Measurements from ENCODE around the gene ARHGAP12.

The ARHGAP12 gene

GRCh38 chr10:31873724-31874123 lies 54.9 kb downstream of the ARHGAP12 start:
- DNase-seq = no peak

DNA sequence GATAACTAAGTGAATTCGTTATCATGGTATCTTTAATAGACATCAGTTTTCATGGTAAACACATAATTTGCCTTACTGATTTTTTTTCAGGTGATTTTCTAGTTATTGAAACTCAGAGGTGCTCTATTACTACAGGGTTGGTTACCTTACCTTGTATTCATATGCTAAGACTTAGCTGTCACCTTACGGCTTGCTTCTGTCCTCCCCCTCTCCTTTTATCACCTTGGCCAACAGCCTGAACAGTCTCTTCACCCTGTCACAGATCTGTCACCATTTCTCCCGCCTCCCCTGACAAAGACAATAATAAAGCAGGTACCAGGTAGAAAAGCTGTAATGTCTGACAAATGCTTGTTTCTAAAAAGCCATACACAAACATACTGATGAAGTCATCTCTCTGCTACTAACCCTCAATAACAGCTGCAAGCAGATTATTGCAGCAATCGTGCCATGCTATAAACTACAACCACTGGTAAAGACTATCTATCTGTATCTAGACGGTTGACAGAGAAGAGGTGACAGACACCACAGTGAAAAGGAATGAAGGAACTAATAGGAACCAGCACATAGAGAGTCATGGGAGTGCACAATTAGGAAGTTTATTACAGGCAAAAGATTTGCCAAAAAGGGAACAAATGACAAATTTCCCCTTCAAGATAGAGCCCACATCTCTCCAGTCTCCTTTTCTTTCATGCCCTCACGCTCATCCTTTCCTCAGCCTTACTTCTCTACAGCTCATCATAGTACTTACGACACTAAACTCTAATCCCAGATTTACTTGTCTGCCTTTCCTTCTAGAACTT lies 57.2 kb downstream of the ARHGAP12 start:
- DNase-seq = no peak

- DNase-seq = no peak
Measured at GRCh38 chr10:31867646-31868045, 61.0 kb downstream of the ARHGAP12 start.

- no peak for DNase-seq
Measured at GRCh38 chr10:31866118-31866670, 62.4 kb downstream of the ARHGAP12 start.

DNA sequence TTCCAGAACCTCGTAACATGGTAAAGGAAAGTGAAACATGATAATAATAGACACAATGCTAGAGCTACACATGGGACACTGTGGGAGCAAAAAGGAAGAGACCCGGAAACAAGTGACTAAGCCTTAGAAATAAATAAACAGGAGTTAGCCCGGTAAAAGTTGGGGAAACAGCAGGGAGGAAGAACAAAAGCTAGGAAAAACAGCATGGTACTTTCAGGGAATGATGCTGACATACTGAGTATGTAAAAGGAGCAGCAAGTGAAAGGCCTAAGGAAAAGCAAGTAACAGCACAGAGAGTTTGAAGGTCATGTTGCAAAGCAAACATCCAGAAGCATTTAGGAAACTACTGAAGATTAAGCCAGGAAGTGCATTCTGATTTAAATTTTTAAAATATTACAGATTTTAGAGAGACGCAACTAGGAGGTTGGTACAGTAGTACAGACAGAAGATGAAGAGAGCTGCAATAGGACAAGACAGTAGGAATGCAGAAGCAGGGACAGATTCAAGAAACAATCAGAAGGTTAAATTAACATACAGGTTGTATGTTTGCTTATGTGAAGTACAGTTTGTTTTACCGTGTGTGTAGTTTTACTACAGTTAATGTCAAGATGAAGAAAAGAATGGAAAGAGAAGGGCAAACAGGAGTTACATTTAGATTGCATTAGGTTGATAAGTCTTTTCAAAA lies 63.7 kb downstream of the ARHGAP12 start:
- no peak for DNase-seq

DNA sequence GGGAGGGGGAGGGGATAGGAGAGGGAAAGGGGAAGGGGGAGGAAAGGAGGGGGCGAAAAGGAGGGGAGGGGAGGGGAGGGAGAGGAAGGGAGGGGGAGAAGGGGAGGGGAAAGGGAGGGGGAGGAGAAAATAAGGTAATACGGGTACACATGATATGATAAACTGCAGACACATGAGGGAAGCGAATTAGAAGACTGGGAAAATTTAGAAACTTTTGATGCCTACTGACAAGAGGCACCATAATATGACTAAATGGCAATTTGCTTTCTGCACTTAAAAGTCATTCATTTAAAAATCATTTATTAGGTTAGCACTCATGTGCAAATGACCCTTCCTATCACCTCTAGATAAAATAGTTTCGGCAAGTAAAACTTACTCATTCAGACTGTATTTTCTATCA lies 73.6 kb downstream of the ARHGAP12 start:
- no peak for DNase-seq

DNA sequence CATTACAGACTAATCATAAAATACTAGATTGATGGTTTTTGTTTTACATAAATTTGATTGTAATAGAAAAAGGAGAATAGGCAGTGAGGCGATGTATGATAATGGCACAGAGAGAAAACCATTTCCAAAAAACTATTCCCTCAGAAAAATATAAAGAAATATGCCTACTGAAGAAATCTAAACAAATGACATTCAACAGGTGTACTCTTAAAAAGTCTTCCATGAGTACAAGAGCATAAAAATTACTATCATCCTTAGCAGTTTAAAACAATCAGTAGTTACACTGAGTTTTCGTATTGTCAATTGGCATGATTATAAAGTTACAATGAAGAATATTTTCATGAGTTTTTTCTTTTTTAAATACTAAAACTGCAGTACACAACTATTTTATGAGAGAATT lies 75.0 kb downstream of the ARHGAP12 start:
- DNase-seq = no peak

GRCh38 chr10:31851216-31851615 lies 77.4 kb downstream of the ARHGAP12 start:
- no peak for DNase-seq

DNA sequence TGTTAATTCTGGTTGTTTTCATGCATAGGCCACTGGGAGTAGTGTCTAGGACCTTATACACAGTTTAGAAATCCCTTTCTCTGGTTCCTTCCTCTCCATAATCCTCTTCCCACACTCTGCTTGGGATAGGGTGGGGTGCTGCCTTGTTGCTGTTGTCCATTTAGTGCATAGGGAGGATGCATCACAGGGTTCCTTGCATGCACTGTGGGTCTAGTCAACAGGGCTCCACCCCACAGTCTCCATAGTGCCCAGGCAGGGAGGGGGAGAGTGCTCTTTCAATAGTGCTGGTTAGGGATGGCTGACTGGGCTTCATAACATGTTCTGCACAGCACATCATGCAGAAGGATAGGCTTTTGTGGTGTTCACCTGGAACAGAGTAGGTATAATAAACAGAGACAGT lies 81.1 kb downstream of the ARHGAP12 start:
- DNase-seq = no peak

DNA sequence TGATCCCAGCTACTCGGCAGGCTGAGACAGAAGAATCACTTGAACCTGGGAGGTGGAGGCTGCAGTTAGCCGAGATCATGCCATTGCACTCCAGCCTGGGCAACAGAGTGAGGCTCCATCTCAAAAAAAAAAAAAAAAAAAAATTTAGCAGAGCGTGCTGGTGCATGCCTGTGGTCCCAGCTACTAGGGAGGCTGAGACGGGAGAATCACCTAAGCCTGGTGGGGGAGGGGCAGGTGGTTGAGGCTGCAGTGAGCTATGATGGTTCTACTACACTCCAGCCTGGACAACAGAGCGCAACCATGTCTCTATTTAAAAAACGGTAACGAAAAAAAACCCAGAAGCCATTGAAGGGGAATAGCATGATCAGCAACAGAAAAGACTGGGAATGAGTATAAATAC lies 89.9 kb downstream of the ARHGAP12 start:
- DNase-seq = no peak

- DNase-seq = no peak
Measured at GRCh38 chr10:31838065-31838464, 90.6 kb downstream of the ARHGAP12 start.

DNA sequence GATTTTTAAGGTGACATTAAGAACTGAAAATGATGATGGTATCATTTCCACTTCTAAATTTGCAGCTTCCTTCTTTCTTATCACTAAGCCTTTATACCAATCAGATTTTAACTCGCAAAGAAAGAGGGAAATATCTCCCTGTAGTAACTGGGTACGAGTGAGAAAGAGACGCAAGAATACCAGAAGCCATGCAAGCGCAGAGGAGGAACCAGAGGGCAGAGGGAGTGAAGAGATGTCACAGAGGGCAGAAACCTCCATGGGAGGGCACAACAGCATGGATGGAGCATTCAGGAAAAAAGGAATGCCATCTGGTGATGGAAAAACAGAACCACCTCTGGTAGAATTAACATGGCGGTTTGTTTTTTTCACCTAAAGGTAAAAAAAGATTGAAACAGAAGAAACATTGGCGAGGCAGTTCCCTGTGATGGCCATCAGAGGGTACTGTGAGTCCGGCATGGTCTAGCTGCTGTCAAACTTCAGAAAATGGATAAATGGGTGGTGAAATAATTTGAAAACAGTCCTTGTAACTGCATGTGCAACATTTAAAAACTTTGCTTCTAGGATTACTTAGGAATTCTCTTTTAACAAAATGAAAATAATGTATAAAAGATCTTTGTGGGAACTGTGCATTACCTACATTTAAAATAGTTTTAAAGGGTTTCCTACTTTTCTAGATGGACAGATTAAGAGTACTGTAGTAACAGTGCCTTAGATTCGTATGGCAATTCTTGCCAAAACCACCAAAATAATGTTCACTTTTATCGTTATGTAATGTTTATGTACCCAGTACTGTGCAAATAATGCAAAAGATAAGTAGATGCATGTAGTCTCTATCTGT lies 91.8 kb downstream of the ARHGAP12 start:
- peak; percentile 12 for DNase-seq

- DNase-seq = no peak
Measured at GRCh38 chr10:31833753-31834152, 94.9 kb downstream of the ARHGAP12 start.

DNA sequence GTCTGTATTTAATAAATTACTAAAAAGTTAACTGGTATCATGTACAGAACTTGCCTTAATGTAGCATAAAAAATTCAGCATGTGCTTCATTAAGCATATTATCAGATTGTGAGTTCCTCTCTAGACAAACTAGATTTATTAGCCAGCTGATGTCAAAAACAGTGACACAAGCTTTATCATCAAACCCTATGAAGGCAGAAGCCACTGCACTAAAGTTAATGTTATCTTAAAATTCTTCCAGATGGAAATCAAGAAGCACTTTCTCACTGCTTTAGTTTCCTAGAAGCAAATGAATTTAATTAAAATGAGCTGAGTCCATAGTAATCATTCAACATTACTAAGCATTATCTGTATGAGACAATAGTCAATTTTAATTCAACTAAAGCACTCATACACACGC lies 96.4 kb downstream of the ARHGAP12 start:
- no peak for DNase-seq

DNA sequence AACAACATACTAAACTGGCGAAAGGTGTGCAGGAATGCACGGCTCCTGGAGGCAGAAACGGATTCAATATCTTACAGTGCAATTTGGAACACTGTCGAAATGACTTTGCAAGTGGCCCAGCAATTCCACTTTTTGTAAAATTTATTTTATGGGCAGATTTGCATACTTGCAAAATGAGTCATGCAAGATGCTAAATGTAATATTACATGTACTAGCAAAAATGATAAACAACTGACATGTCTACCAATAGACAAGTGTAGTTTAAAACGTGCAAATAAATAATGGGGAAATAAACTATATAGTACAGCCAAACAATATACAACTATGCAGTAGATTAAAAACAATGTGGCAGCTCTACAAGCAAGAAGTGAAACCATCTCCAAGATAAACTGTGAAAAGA lies 97.7 kb downstream of the ARHGAP12 start:
- DNase-seq = no peak

DNA sequence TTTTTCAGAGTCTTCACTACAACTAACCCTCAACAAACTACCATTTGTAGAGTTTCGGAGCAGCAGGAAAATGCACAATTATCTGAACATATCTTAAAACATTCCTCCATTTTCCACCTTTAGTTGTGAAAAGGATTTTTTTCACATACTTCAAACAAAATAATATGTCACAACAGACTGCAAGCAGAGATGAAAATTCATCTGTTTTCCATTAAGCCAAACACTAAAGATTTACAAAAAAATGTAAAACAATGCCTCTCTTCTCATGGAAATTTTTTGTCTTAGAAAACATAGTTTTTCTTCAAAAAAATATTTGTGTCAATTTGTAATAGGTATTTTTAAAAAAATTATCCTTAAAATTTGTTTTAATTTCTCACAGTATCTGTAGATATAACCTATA lies 98.9 kb downstream of the ARHGAP12 start:
- no peak for DNase-seq

DNA sequence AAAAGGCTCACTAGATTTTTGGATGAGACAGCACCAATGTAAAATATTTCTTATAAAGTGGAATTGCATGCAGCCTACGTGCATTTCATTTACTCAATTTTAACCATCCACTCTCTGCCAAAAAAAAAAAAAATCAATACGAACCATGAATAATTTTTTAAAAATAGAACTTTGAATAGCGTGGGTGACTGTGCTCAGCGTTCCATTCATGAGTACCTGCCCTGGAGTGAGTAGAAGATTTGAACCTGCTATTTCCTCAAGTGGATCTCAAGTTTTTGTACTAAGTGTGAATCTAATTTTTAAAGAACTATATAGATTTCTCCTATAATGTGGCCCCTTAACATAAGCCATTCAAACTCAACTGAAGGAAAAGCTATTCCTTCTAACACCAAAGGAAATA lies 105.3 kb downstream of the ARHGAP12 start:
- no peak for DNase-seq

GRCh38 chr10:31822616-31823318 lies 105.9 kb downstream of the ARHGAP12 start:
- no peak for DNase-seq

- peak; percentile 33 for DNase-seq
Measured at GRCh38 chr10:31822150-31822549, 106.5 kb downstream of the ARHGAP12 start.

DNA sequence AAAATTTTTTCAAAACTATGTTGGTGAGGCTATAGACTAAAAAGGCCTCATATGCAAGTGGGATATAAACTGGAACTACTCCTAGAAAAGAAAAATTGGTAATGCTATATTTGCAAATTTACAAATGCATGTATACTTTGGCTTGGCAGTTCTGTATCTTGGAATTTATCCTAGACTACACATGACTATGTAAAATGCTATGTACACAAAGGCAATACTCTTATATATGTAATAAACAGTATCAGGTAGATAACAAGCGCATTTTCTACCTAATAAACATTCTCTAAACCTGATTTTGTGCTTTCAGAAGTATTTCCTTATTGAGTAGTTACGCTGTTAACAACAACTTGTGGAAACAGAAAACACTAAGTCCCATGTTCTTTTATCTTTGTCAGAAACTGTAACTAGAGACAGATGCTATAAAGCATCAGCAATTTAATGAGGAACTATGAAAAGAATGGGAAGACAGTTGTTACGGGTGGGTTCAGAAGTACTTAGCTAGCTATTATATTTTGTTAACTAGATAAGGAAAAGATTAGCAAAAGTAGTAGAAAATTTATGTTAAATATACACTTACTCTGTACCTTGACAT lies 107.8 kb downstream of the ARHGAP12 start:
- no peak for DNase-seq

DNA sequence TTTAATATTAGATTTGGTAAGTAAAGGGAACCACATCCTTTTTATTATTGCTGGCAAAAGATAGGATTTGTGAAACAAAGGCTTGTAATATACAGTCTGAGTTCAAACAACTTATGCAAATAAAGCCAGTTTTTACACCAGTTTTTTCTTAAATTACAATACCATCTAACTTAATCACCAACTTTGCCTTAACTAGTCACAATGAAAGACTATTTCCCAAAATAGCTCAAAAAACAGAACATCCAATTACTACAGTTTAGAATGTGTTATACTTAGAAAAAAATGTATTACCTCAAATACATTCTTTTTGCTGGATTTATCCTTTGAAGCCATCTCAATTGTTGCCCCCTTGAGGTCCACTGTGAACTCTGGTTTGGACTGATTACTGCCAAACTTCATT lies 108.5 kb downstream of the ARHGAP12 start:
- DNase-seq = no peak

DNA sequence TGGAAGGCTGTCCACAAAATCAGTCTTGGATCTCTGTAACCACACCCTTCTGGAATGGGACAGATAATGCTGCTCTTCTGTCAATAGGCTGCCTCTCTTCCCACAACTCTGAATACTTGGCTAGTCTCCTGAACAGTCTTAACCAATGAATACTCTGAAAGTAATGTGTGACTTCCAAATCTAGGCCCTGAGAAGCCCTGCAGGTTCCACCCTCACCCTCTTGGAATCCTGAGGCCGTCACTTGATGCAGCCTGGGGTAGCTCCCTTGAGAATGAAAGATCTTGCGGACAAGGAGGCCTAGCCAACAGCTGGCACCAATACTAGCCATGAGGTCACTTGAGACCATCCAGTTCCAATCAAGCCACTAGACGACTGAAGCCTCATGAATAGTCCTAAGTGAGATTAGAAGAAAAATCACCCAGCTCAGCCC lies 109.2 kb downstream of the ARHGAP12 start:
- peak; percentile 88 for DNase-seq
